Fibroblast of upper back skin (primary cell): Measurements from ENCODE around the gene SLIRP.
A peak's percentile ranks its signal among the peaks of the same experiment; 100 is the strongest.
"Not testable (repeated sequence)": the region's sequence is repeated elsewhere in the genome, so short reads cannot be mapped to it uniquely, and the experiment has no call there.

Source experiments
- DNase-seq: peaks from one replicate; pipeline ENCODE4 v3.0.0-alpha.2; 2013

Gene SLIRP

DNA sequence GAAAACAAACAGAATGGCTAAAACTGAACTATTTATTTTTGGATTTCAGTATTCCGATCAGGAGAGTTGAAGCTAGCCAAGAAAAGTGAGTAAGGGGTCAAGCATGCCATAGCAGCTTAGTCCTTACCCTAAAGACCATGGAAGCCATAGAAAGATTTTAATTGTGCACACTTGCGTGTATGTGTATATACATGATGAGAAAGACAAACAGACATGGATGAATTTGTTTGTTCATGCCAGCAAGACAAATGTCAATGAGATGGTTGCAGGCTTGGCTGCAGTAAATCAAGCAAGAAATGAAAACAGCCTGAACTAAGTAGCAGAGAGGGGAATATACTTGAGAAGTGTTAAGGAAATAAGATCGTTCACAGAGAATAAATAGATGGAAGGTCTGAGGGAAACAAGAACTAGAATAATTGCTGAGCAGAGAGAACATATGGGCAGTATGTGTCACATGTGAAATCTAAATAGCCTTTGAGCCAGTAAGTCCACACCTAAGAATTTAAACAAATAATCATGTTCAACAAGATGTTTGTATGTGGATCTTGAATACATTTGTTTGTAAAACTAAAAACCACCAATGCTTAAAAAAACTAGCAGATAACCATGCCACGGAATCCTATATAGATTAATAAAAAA, 38.3 kb downstream of the SLIRP start:
- no peak for DNase-seq

GRCh38 chr14:77747425-77747824, 39.5 kb downstream of the SLIRP start:
- not testable (repeated sequence) for DNase-seq

DNA sequence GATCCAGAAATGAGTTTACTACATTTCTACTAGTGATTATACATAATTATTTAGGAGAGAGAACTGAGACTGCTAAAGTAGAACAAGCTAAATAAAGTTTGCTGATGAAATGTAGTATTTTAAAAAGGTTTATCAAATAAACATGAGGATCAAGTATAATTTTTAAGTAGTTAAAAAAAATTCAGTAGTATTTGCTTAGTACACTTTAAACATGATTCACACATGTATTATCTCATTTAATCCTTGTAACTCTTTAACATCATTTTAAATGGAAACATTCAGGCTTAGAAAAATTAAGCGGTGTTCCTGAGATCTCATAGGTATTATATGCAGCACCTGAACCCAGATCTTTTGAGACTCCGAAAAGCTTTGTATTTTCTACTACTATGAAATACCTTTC, 44.4 kb downstream of the SLIRP start:
- no peak for DNase-seq

DNA sequence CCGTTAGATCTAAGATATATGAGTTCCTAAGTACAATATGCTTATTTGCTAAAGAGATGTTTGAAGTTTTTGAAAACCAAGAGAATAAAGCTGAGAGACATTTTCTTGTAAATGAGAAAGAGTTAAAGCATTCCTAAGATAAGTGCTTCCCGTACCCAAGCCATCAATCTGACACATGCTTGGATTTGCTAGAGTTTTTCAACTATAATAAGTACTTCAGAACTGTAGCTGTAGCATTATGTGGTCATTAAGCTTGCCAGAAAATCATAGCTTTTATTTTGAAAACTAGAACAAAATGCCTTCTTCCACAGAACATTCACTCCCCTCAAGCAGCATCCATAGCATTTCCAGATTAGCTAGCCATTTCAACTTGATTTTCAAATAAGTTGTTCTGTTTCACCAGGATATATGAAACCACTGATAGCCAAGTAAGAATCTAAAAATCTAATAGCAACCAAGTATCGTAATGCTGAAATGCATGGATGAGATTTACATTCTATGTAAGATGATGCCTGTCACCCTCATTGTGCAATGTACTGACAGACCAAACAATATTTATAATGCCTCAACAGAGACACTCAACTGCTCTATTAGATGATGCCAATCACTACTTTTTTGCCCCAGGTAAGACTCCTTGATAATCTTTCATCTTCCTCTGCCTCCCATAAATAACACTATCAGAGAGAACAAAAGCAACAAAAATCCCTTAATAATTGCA, 45.1 kb downstream of the SLIRP start:
- no peak for DNase-seq

- peak; percentile 93 for DNase-seq
Observed at GRCh38 chr14:77760381-77761204, 52.7 kb downstream of the SLIRP start, which contains the start of gene SNW1. Gene SNW1, minus strand, starts transcription at chr14:77761156. Its CDS starts 29 bp downstream, at chr14:77761127.

GRCh38 chr14:77761205-77761931, 53.5 kb downstream of the SLIRP start:
- DNase-seq, result peak; percentile 64

DNA sequence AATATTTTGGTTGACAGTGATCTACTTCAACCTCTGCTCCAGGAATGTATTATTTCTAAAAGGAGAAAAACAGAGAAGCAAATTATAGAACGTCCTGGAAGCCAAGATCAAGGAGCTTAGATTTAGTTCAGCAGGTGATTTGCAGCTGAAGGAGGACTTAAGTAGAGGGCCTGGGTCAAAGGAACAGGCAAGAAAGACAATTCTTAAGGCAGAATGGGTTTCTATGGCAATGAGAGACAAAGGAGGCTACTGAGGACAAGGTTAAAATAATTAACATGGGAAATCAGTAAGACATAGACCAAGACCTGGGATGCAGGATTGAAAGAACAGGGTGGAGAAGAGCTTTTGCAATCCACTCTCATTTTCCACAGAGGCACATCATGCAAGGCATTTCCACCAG, 55.4 kb downstream of the SLIRP start:
- no peak for DNase-seq

DNA sequence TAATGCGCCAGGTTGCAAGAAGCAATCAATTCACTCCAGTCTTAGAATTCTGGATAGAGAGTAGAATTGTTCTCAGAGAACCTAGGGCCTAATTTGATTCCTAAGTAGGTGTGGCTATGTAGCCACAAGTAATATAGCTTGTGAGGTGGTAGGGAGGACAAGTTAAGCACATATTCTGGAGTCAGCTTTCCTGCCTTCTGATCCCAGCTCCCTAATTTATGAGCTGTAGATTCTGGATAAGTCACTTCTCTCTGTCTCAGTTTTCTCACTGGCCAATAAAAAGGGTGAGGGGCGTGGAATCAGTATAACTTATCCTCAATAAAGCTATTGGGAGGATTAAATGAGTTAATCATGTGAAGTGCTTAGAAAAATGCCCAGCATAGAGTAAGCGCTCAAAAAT, 56.1 kb downstream of the SLIRP start:
- no peak for DNase-seq
